CD4-positive, alpha-beta T cell (primary cell): ENCODE measurements around the gene LBP. TPM values are rescaled to one million over a fixed set of nuclear protein-coding genes. Genes with fewer than 3 reads are reported as not detected.

ENCODE experiments used
- ATAC-seq: fragments of 200-7000 bp; cut with Tn5 transposase; one replicate; pipeline ENCODE4 v1.10.0; 2022; ENCODE audit warnings: mild to moderate bottlenecking; ENCODE audit not compliant: poor library complexity
- CTCF ChIA-PET: fragments of 350-600 bp; sonication (Branson Sonifier 250); formaldehyde crosslinking; loops from one replicate; lab custom pipeline; 2021; ENCODE audit warnings: antibody characterized with exemption, inconsistent platforms; lab: Charles Lee
- POLR2A ChIA-PET: fragments of 350-600 bp; sonication (Branson Sonifier 250); formaldehyde crosslinking; loops from one replicate; lab custom pipeline; 2021; ENCODE audit warnings: antibody characterized with exemption, inconsistent platforms; lab: Charles Lee
- DNase-seq, 14 experiments: peaks; one replicate each; pipeline ENCODE4 v3.0.0-alpha.2; 2013 to 2020; ENCODE audit warnings: mixed read lengths in 2 of 14
- H3K27ac ChIP-seq, 2 donors: one replicate each; pipeline versions ENCODE4 v1.5.1 to v1.7.0; 2013; ENCODE audit warnings: low read length in 2 of 2, low read depth in 1 of 2, mild to moderate bottlenecking in 1 of 2
- H3K27me3 ChIP-seq, 2 experiments: 1 replicate in 1 of 2; 2 replicates in 1 of 2; pipeline versions ENCODE4 v1.6.1 to v1.7.0; 2013; ENCODE audit warnings: low read length in 2 of 2, control low read depth in 1 of 2, mild to moderate bottlenecking in 1 of 2, moderate library complexity in 1 of 2; ENCODE audit not compliant: insufficient read depth in 2 of 2, control insufficient read depth in 1 of 2
- H3K36me3 ChIP-seq: one replicate; pipeline ENCODE4 v1.6.1; 2013; ENCODE audit warnings: low read length, control low read depth; ENCODE audit not compliant: insufficient read depth
- H3K4me1 ChIP-seq: one replicate; pipeline ENCODE4 v1.6.1; 2013; ENCODE audit warnings: low read length, control low read depth; ENCODE audit not compliant: insufficient read depth
- H3K4me3 ChIP-seq: one replicate; pipeline ENCODE4 v1.5.1; 2013; ENCODE audit warnings: mild to moderate bottlenecking, low read length, moderate library complexity
- H3K9me3 ChIP-seq, 2 experiments: 1 replicate in 1 of 2; 2 replicates in 1 of 2; pipeline versions ENCODE4 v1.6.1 to v1.7.0; 2013; ENCODE audit warnings: low read length in 2 of 2, mild to moderate bottlenecking in 2 of 2, control low read depth in 1 of 2, moderate library complexity in 1 of 2; ENCODE audit not compliant: control insufficient read depth in 1 of 2, insufficient read depth in 1 of 2
- H3K27ac Mint-ChIP-seq: one replicate; pipeline ENCODE4 v1.8.0; 2020; ENCODE audit warnings: mixed read lengths
- H3K27me3 Mint-ChIP-seq: one replicate; pipeline ENCODE4 v1.8.0; 2021; ENCODE audit warnings: mixed read lengths
- H3K36me3 Mint-ChIP-seq: one replicate; pipeline ENCODE4 v1.8.0; 2021; ENCODE audit warnings: low read depth, mixed read lengths
- H3K4me1 Mint-ChIP-seq: one replicate; pipeline ENCODE4 v1.8.0; 2021; ENCODE audit warnings: low read depth, mixed read lengths
- H3K4me3 Mint-ChIP-seq: one replicate; pipeline ENCODE4 v1.8.0; 2020; ENCODE audit warnings: mild to moderate bottlenecking, mixed read lengths
- H3K9me3 Mint-ChIP-seq: one replicate; pipeline ENCODE4 v1.8.0; 2020; ENCODE audit warnings: mixed read lengths
- intact Hi-C, 2 experiments: fragments of 100-400 bp; cut with DNase I in 1 of 2; cut with micrococcal nuclease in 1 of 2; formaldehyde crosslinking; loops; one replicate each; pipeline versions ENCODE4 v1.15.1 to v1.9.0; 2023 to 2025; cut with DNase I, micrococcal nuclease
- total RNA-seq, 174 experiments: library from RNA in 2 of 174; stranded (reverse) in 2 of 174; gene quantifications; one replicate each; pipeline ENCODE4 v1.2.3 and lab custom pipeline; 2021 to 2026
- TF ChIP-seq, protein P1 (sequence below): fragments of 200-600 bp; IDR thresholded peaks from one replicate; pipeline ENCODE4 v1.8.0; 2022; ENCODE audit warnings: antibody characterized with exemption, mild to moderate bottlenecking

The LBP gene
- total RNA-seq, 2 experiments from 2014 or later, result not detected

DNA sequence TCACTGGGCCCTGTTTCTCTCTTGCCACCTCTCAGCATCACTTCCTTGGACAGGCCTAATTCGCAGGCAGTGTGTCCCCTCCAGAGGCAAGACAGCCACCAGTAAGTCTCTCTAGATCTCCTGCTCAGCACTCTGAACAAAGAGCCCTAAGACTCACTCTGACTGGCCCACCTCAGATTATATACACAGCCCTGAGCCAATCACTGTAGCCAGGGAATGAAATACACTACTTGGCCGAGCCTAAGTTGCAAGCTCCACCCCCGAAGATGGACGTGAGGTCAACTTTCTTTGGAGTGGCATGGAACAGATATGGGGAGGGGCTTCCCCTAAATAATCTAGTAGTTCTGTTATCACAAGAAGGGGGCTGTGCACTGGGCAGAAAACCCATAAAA is 38.2 kb upstream of the LBP start:
- peaks cover 0 to 16% of the 10 kb centered on the region in 2 experiments for H3K9me3 ChIP-seq
- H3K4me1 Mint-ChIP-seq, result peaks cover 12% of the 10 kb centered on the region
- intact Hi-C loops, result no loop called here
- TF ChIP-seq, protein P1, sequence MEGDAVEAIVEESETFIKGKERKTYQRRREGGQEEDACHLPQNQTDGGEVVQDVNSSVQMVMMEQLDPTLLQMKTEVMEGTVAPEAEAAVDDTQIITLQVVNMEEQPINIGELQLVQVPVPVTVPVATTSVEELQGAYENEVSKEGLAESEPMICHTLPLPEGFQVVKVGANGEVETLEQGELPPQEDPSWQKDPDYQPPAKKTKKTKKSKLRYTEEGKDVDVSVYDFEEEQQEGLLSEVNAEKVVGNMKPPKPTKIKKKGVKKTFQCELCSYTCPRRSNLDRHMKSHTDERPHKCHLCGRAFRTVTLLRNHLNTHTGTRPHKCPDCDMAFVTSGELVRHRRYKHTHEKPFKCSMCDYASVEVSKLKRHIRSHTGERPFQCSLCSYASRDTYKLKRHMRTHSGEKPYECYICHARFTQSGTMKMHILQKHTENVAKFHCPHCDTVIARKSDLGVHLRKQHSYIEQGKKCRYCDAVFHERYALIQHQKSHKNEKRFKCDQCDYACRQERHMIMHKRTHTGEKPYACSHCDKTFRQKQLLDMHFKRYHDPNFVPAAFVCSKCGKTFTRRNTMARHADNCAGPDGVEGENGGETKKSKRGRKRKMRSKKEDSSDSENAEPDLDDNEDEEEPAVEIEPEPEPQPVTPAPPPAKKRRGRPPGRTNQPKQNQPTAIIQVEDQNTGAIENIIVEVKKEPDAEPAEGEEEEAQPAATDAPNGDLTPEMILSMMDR, result no peak
- H3K36me3 ChIP-seq, result no peaks in the 10 kb centered on the region
- POLR2A ChIA-PET, result no interaction called here
- H3K27me3 Mint-ChIP-seq, result peaks cover 63% of the 10 kb centered on the region
- DNase-seq (no peak), ATAC-seq (no peak)
- no peak overlapping the region for H3K27ac ChIP-seq
- peaks cover 26 to 63% of the 10 kb centered on the region in 2 experiments for H3K27me3 ChIP-seq
- CTCF ChIA-PET, result no interaction called here
- H3K4me1 ChIP-seq, result peaks cover 10% of the 10 kb centered on the region
- H3K27ac Mint-ChIP-seq, result no peak overlapping the region
- H3K36me3 Mint-ChIP-seq, result no peaks in the 10 kb centered on the region
- no peak overlapping the region for H3K4me3 Mint-ChIP-seq
- no peak overlapping the region for H3K4me3 ChIP-seq
- peaks cover 2% of the 10 kb centered on the region for H3K9me3 Mint-ChIP-seq

DNA sequence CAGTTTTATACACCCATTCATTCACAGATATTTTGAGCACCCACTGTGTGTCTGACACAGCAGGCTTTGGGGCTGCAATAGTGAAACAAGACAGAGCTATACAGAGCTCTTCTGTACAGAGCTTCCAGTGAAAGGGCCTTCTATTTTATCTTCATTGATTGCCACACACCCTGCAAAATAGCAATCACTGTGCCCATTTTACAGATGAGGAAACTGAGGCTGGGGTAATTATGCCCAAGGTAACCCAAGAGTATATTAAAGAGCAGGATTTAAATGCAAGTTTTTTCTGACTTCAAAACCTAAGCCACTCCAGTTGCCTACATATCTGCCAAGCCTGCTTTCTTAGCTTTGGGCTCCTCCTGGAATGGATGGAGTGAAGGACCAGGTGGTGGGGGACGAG is 37.8 kb upstream of the LBP start:
- POLR2A ChIA-PET, result no interaction called here
- Histone ChIP-seq H3K9me3 (peaks cover 0 to 16% of the 10 kb centered on the region in 2 experiments), H3K27me3 (peaks cover 25 to 59% of the 10 kb centered on the region in 2 experiments), H3K4me1 (peaks cover 10% of the 10 kb centered on the region), H3K27ac (no peak overlapping the region), H3K36me3 (no peaks in the 10 kb centered on the region), H3K4me3 (no peak overlapping the region)
- H3K27ac Mint-ChIP-seq, result no peak overlapping the region
- ATAC-seq, result no peak
- H3K4me3 Mint-ChIP-seq, result no peak overlapping the region
- DNase-seq, result no peak
- H3K36me3 Mint-ChIP-seq, result no peaks in the 10 kb centered on the region
- TF ChIP-seq, protein P1, result no peak
- CTCF ChIA-PET, result no interaction called here
- H3K27me3 Mint-ChIP-seq, result peaks cover 59% of the 10 kb centered on the region
- intact Hi-C loops, result no loop called here
- peaks cover 2% of the 10 kb centered on the region for H3K9me3 Mint-ChIP-seq
- H3K4me1 Mint-ChIP-seq, result peaks cover 8% of the 10 kb centered on the region

DNA sequence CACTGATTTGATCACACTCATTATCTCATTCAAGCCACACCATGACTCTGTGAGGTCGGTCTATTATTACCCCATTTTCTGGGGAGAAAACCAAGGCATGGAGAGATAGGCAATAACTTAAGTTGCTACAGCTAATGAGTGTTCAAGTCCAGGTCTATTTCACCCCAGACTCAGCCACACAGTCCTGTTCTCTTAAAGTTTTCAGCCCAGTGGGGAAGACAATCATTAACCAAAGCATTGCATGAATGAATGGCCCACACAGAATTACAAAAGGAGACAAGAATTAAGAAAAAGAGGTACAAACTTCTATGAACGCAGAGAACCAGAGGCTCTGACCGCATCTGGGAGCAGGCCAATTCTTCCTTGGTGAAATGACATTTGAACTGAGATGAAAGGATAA is 35.2 kb upstream of the LBP start:
- H3K27me3 Mint-ChIP-seq, result peaks cover 38% of the 10 kb centered on the region
- no peaks in the 10 kb centered on the region for H3K4me1 Mint-ChIP-seq
- H3K36me3 ChIP-seq, result no peaks in the 10 kb centered on the region
- H3K4me3 Mint-ChIP-seq, result no peak overlapping the region
- no peak for DNase-seq
- H3K27ac Mint-ChIP-seq, result no peak overlapping the region
- H3K36me3 Mint-ChIP-seq, result no peaks in the 10 kb centered on the region
- intact Hi-C loops, result no loop called here
- no peak overlapping the region for H3K4me3 ChIP-seq
- peaks cover 0 to 6% of the 10 kb centered on the region in 2 experiments for H3K9me3 ChIP-seq
- no peak for ATAC-seq
- no peak overlapping the region for H3K27ac ChIP-seq
- H3K27me3 ChIP-seq, result peaks cover 7 to 36% of the 10 kb centered on the region in 2 experiments
- peaks cover 2% of the 10 kb centered on the region for H3K9me3 Mint-ChIP-seq
- ChIA-PET CTCF (no interaction called here), POLR2A (no interaction called here)
- TF ChIP-seq, protein P1, result no peak
- H3K4me1 ChIP-seq, result no peaks in the 10 kb centered on the region
